ENCODE measurements around the gene CAPG.
"Not testable (repeated sequence)": the region's sequence is repeated elsewhere in the genome, so short reads cannot be mapped to it uniquely, and the experiment has no call there.

Gene CAPG

DNA sequence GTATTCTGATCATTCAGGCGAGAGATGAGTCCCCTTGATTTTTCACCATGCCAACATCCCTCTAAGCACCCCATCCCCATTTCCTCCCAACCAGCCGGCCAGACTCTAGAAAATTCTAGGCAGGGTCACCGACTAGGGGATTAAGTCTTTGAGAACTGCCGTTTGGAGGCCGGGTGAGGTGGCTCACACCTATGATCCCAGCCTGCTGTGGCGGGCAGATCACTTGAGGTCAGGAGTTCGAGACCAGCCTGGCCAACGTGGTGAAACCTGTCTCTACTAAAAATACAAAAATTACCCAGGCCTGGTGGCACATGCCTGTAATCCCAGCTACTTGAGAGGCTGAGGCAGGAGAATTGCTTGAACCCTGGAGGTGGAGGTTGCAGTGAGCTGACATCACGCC is 29.4 kb upstream of the CAPG start:
- POLR2A ChIA-PET: interaction anchor here (1.9 to 3.0 kb wide), 2 partner anchors 100 to 107 kb away, joined by 5 to 25 read pairs; partner anchors contain the start of gene MAT2A
- CTCF ChIA-PET; H3K9me3 ChIP-seq (ENCODE audit: control insufficient read depth, insufficient read depth, low read depth, low read length); H3K36me3 ChIP-seq (ENCODE audit: control insufficient read depth in 2 of 2, insufficient read depth in 1 of 2, low read length in 2 of 2); H3K4me1 ChIP-seq (ENCODE audit: control insufficient read depth, insufficient read depth, low read length); H3K4me3 ChIP-seq (ENCODE audit: low read depth, low read length); H3K27ac ChIP-seq (ENCODE audit: extremely low read depth, low read depth, low read length): not testable (repeated sequence)

DNA sequence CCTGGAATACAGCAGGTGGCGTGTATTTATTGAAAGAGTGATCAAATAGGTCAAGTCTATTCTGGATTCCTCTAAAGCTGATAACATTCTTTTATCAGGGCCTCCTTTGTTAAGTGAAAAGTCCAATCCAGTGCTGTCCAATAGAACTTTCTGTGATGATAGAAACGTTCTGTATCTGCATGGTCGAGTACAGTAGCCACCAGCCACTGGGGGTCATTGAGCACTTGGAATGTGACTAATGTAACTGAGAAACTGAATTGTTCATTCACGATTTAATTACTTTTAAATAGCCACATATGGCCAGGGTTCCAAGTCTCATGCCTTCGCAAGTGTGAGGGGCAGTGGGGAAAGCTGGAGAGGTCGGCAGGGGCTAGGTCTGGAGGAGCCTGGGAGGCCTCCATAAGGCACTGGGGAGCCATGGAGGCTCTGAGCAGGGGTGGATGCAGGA is 28.9 kb upstream of the CAPG start:
- Histone ChIP-seq H3K4me3 (ENCODE audit: low read depth, low read length) (no peak overlapping the region), H3K4me1 (ENCODE audit: control insufficient read depth, insufficient read depth, low read length) (peaks cover 6% of the 10 kb centered on the region), H3K36me3 (ENCODE audit: control insufficient read depth in 2 of 2, insufficient read depth in 1 of 2, low read length in 2 of 2) (no peaks in the 10 kb centered on the region), H3K27ac (ENCODE audit: extremely low read depth, low read depth, low read length) (no peak overlapping the region), H3K9me3 (ENCODE audit: control insufficient read depth, insufficient read depth, low read depth, low read length) (no peaks in the 10 kb centered on the region)
- ChIA-PET CTCF (interaction anchor here (1.5 kb wide), 1 partner anchor 19 kb away, joined by 3 read pairs; no protein-coding TSS in a partner anchor), POLR2A (interaction anchor here (1.1 to 3.0 kb wide), 2 partner anchors 101 to 105 kb away, joined by 3 to 25 read pairs; partner anchors contain the start of gene MAT2A)
- TF ChIP-seq ZBTB1 (tag by site-specific recombination; IDR thresholded peaks at IDR 0.05) (no peak), SCRT2 (tag by site-specific recombination; IDR thresholded peaks at IDR 0.05) (peak; percentile 6; the same call in 1 of the 2 replicates), ZFP3 (tag by site-specific recombination; IDR thresholded peaks at IDR 0.05; ENCODE audit: low read depth) (no peak), ZFHX2 (tag by site-specific recombination; conservative IDR thresholded peaks at IDR 0.05) (no peak), ZNF2 (tag by site-specific recombination; IDR thresholded peaks at IDR 0.05) (no peak)
- TF ChIP-seq, protein P1, sequence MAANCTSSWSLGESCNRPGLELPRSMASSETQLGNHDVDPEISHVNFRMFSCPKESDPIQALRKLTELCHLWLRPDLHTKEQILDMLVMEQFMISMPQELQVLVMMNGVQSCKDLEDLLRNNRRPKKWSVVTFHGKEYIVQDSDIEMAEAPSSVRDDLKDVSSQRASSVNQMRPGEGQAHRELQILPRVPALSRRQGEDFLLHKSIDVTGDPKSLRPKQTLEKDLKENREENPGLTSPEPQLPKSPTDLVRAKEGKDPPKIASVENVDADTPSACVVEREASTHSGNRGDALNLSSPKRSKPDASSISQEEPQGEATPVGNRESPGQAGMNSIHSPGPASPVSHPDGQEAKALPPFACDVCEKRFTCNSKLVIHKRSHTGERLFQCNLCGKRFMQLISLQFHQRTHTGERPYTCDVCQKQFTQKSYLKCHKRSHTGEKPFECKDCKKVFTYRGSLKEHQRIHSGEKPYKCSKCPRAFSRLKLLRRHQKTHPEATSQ (tag by site-specific recombination; IDR thresholded peaks at IDR 0.05): no peak

DNA sequence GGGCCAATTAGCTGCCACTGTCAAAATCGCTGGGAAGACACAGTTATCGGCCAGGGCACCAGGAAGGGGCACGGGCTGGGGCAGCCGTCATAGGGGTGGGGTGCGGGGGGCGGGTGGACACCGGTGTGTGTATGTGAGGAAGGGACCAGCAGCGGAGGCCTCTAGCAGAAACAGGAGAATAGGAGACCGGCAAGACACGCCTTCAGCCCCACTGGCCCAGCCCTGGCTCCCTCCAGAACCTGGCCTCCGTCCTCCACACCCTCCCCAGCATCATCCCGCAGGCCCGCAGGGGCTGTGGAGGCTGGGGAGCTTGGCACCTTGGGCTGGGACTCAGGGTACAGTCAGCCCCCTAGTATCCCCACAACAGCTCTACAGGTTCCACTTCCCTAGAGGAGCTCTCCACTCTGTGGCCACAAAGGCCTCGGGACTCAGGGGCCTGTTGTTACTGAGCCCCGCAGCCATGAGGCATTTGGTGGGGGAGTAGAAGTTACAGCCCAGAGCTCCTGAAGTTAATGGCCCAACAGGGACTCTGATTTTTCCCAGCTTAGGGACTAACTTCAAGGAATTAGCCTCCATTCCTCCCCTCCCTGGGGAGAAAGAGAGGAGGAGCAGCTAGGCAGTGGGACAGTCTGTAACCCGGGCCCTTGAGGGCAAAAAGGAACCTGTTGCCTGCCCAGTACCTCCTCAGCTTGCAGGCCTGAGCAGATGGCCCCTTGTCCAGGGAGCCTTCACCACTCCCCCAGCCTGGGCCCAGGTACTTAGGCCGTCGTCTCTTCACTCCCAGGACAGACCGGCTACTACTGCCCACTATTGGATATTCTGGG is 28.2 kb upstream of the CAPG start:
- Histone ChIP-seq H3K4me1 (ENCODE audit: control insufficient read depth, insufficient read depth, low read length) (peaks cover 6% of the 10 kb centered on the region), H3K9me3 (ENCODE audit: control insufficient read depth, insufficient read depth, low read depth, low read length) (no peaks in the 10 kb centered on the region), H3K36me3 (ENCODE audit: control insufficient read depth in 2 of 2, insufficient read depth in 1 of 2, low read length in 2 of 2) (no peaks in the 10 kb centered on the region), H3K4me3 (ENCODE audit: low read depth, low read length) (peak overlapping the region; percentile 8; the same call in 1 of the 2 replicates), H3K27ac (ENCODE audit: extremely low read depth, low read depth, low read length) (peak overlapping the region; percentile 31; the same call in 1 of the 2 replicates)
- ChIA-PET POLR2A (interaction anchor here (0.9 to 3.0 kb wide), 9 partner anchors 7 to 114 kb away, joined by 3 to 25 read pairs (median 3); partner anchors contain the start of genes MAT2A and SH2D6), CTCF (interaction anchor here (0.5 to 1.5 kb wide), 2 partner anchors 17 to 19 kb away, joined by 3 to 4 read pairs; no protein-coding TSS in a partner anchor)
- TF ChIP-seq SCRT2 (tag by site-specific recombination; IDR thresholded peaks at IDR 0.05) (peak; percentile 84), ZNF24 (tag by site-specific recombination; IDR thresholded peaks at IDR 0.05) (no peak), WT1 (tag by site-specific recombination; IDR thresholded peaks at IDR 0.05) (no peak), ZBTB48 (tag by site-specific recombination; IDR thresholded peaks at IDR 0.05) (0 out of 2 replicates have a peak, but pooled peaks have one; percentile 19), YY2 (tag by site-specific recombination; IDR thresholded peaks at IDR 0.05) (no peak), ZNF629 (tag by site-specific recombination; IDR thresholded peaks at IDR 0.05) (no peak), ZSCAN30 (tag by site-specific recombination; IDR thresholded peaks at IDR 0.05) (no peak), MZF1 (tag by site-specific recombination; IDR thresholded peaks at IDR 0.05; ENCODE audit: borderline replicate concordance) (no peak)
- TF ChIP-seq, protein P2, sequence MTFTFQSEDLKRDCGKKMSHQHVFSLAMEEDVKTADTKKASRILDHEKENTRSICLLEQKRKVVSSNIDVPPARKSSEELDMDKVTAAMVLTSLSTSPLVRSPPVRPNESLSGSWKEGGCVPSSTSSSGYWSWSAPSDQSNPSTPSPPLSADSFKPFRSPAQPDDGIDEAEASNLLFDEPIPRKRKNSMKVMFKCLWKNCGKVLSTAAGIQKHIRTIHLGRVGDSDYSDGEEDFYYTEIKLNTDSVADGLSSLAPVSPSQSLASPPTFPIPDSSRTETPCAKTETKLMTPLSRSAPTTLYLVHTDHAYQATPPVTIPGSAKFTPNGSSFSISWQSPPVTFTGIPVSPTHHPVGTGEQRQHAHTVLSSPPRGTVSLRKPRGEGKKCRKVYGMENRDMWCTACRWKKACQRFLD (tag by site-specific recombination; IDR thresholded peaks at IDR 0.05): no peak

Data from HEK293 (cell line).